ENCODE results near the gene EPB41L4A. TPM values are rescaled to one million over a fixed set of nuclear protein-coding genes. Genes with fewer than 3 reads are reported as not detected.
A peak's percentile ranks its signal among the peaks of the same experiment; 100 is the strongest.

EPB41L4A gene
- total and polyA plus RNA-seq, 2 experiments from 2014 or later = 9.5 to 12.9 TPM

DNA sequence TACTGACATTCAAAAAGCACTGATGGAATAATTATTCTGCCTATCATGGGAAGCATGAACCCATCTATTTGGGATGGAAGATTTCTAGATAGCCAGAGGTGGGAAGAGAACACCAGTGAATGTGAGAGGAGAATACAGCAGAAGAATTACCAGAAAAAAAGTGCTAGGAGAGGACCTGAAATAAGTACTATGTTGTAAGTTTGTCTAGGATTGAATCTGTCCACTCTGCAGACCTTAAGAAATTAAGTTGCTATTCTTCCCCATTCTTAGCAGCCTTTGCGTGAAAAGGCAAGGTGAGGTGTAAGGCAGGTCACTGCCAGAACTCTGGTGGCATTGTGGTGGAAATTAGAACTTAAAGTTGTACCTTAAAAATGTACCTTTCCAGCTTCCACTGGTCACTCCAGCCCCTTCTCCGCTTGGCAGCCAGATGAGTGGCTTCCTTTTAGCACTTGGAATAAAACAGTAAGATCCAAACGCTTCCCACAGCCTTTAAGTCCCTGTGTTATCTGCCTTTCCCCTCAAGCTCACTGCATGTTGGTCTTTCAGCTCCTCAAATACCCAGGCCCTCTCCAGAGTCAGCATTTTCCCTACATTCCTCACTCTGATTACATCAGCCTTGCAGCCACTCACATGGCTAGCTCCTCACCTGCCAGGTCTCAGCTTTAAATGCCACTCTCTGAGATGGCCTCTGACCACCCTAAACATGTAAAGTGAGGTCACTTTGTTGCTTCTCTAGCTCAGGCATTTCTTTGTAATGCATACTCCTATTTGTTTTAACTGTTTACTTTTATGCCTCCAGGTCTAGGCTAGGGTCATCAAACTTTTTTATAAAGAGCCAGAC, 253.0 kb downstream of the EPB41L4A start:
- Histone ChIP-seq H3K4me1 (ENCODE audit: insufficient read depth) (peaks cover 18% of the 10 kb centered on the region), H4K20me1 (ENCODE audit: insufficient read depth, poor library complexity, severe bottlenecking) (peaks cover 14% of the 10 kb centered on the region), H3K9me2 (replicated peaks; ENCODE audit: insufficient read depth) (no peaks in the 10 kb centered on the region), H3K27ac (peak overlapping the region; percentile 66), H3K9me3 (ENCODE audit: low read depth) (no peaks in the 10 kb centered on the region), H3K27me3 (no peaks in the 10 kb centered on the region), H2AFZ (no peak overlapping the region), H3K4me2 (no peak overlapping the region), H3K36me3 (replicated peaks; ENCODE audit: insufficient read depth, low read depth) (no peaks in the 10 kb centered on the region), H3K4me3 (no peak overlapping the region), H3K79me2 (peaks cover 15% of the 10 kb centered on the region)
- whole genome bisulfite sequencing (ENCODE audit: low lambda C conversion rate, missing lambda C conversion rate) = 57% methylated on average over 3 of the region's 3 CpGs
- peak; percentile 39 for DNase-seq (ENCODE audit: low spot score)
- TF ChIP-seq CTCF (IDR thresholded peaks at IDR 0.05; ENCODE audit: poor library complexity) (no peak), EZH2 (IDR thresholded peaks at IDR 0.05; ENCODE audit: borderline replicate concordance) (no peak), EZH2phosphoT487 (IDR thresholded peaks at IDR 0.05; ENCODE audit: low read depth, severe bottlenecking, unreplicated experiment) (no peak)

DNA sequence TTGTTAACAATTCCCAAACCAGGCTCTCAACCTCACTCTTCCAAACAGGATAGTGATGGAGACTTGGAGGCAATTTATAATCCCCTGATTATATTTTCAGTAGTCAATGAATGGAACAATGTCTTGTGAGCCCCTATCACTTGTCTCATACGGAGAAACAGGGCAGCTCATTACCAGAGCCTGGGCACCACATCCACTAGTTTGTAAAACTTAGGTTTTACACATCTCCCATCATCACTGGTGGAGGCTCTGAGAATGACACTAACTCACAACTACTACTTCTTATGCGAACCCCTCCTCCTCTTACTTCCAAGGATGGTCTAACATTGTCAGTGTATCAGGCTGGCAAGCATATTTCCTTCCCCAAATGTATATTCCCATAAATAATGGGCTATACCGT, 253.7 kb downstream of the EPB41L4A start:
- no peak for DNase-seq (ENCODE audit: low spot score)
- no peak overlapping the region for H3K4me2 ChIP-seq
- WGBS (ENCODE audit: low lambda C conversion rate, missing lambda C conversion rate) = 82% methylated on average over 3 of the region's 3 CpGs
- no peaks in the 10 kb centered on the region for H3K27me3 ChIP-seq
- H3K79me2 ChIP-seq = peaks cover 19% of the 10 kb centered on the region
- peaks cover 14% of the 10 kb centered on the region for H4K20me1 ChIP-seq (ENCODE audit: insufficient read depth, poor library complexity, severe bottlenecking)
- H3K4me3 ChIP-seq = no peak overlapping the region
- no peaks in the 10 kb centered on the region for H3K36me3 ChIP-seq (replicated peaks; ENCODE audit: insufficient read depth, low read depth)
- H2AFZ ChIP-seq = no peak overlapping the region
- no peaks in the 10 kb centered on the region for H3K9me2 ChIP-seq (replicated peaks; ENCODE audit: insufficient read depth)
- H3K4me1 ChIP-seq (ENCODE audit: insufficient read depth) = peaks cover 18% of the 10 kb centered on the region
- H3K9me3 ChIP-seq (ENCODE audit: low read depth) = no peaks in the 10 kb centered on the region
- no peak for TF ChIP-seq CTCF (IDR thresholded peaks at IDR 0.05; ENCODE audit: poor library complexity)
- no peak for TF ChIP-seq EZH2phosphoT487 (IDR thresholded peaks at IDR 0.05; ENCODE audit: low read depth, severe bottlenecking, unreplicated experiment)
- no peak for TF ChIP-seq EZH2 (IDR thresholded peaks at IDR 0.05; ENCODE audit: borderline replicate concordance)
- H3K27ac ChIP-seq = peak overlapping the region; percentile 66

DNA sequence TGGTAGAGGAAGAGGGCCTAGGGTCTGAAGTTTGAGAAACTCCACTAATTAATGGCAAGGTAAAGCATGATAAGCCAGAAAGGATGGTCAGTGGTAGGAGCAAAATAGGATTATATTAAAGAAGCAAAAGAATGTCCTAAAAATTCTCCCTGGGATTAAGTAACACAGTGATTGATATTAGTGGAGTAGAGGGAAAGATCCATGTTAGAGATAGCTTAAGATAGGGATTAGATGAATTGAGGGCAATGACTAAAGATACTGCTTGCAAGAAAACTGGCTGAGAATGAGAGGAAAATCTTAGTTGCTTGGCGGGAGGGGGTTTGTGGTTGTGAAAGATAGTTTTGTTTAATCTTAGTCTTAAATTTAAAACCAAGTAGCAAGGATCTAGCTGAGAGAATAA, 255.6 kb downstream of the EPB41L4A start:
- no peak overlapping the region for H3K27ac ChIP-seq
- no peaks in the 10 kb centered on the region for H3K9me2 ChIP-seq (replicated peaks; ENCODE audit: insufficient read depth)
- no peak overlapping the region for H2AFZ ChIP-seq
- no peaks in the 10 kb centered on the region for H3K27me3 ChIP-seq
- no peak overlapping the region for H3K4me2 ChIP-seq
- H3K36me3 ChIP-seq (replicated peaks; ENCODE audit: insufficient read depth, low read depth) = no peaks in the 10 kb centered on the region
- H3K79me2 ChIP-seq = peaks cover 19% of the 10 kb centered on the region
- peaks cover 14% of the 10 kb centered on the region for H4K20me1 ChIP-seq (ENCODE audit: insufficient read depth, poor library complexity, severe bottlenecking)
- WGBS (ENCODE audit: low lambda C conversion rate, missing lambda C conversion rate) = 86% methylated on average over 1 of the region's 1 CpG
- no peak for DNase-seq (ENCODE audit: low spot score)
- peaks cover 18% of the 10 kb centered on the region for H3K4me1 ChIP-seq (ENCODE audit: insufficient read depth)
- no peak overlapping the region for H3K4me3 ChIP-seq
- no peak for TF ChIP-seq EZH2 (IDR thresholded peaks at IDR 0.05; ENCODE audit: borderline replicate concordance)
- no peak for TF ChIP-seq CTCF (IDR thresholded peaks at IDR 0.05; ENCODE audit: poor library complexity)
- no peak for TF ChIP-seq EZH2phosphoT487 (IDR thresholded peaks at IDR 0.05; ENCODE audit: low read depth, severe bottlenecking, unreplicated experiment)
- H3K9me3 ChIP-seq (ENCODE audit: low read depth) = no peaks in the 10 kb centered on the region
